SIG-M5 (cell line): ENCODE measurements around the gene GRM5.

Experiments
- DNase-seq: peaks from one replicate; lab custom pipeline; 2025; lab: John Stamatoyannopoulos, UW

The GRM5 gene

DNA sequence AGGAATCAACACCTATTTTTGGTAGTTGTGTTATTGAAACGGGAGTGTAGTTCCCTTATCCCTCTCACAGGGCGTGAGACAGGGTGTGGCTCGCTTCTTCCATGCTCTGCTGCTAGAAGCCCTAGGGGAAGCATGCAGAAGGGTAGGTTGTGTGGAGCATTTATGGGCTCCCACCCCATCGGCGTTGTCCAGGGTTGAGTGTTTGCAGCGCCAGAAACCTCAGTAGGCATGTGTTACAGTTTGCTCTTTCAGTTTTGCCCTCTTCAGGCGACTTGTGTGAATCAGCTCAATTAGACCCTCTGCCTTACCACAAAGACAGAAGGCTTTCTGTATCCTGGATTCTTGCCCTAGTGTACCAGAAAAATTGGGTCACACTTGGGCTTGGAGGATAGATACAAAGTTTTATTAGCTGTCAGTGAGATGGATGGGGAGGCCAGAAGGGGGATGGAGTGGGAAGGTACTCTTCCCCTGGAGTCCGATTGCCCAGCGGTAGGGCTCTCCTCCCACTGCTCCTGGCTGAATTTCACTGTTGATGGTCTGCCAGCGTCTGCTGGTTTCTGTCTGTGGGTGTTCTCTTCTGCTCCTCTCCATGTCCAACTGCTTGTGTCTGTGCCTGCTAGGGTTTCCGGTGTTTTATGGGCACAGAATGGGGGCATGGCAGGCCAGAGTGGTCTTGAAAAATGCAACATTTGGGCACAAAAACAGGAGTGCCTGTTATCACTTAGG is 369.9 kb downstream of the GRM5 start:
- no peak for DNase-seq

DNA sequence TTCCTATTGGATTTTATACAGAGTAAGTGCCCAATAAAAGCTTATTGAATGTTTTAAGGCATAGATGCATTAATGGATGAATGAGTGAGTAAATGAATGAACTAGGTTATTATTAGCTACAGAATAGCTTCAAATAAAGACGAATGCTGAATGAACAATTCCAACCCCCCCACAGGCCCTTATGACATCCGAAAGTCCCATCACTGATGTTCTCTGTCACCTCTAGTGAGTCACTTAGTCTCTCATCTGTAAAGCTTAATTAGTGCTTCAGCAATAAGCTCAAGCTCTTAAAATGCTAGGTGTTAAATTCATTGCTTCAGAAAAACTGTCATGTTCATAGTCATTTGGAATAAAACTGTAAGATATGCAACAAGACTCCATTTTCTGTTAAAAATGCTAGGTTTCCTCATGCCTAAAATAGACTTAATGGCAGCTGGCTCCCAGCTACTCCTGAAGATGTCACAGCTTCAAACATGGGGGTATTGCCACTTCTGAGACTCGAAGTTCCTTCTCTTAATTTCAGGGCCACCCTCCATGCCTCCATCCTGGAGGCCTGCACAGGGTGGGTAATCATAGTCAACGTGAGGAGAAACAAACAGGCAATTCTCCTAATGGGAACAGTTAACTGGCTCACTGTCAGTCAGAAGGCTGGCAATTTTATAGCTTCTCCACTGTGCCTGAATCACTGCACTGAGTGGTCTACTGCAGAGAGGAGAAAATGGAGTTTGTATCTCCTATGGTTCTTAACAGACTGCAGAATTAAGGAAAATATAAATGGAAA is 373.3 kb downstream of the GRM5 start:
- no peak for DNase-seq

DNA sequence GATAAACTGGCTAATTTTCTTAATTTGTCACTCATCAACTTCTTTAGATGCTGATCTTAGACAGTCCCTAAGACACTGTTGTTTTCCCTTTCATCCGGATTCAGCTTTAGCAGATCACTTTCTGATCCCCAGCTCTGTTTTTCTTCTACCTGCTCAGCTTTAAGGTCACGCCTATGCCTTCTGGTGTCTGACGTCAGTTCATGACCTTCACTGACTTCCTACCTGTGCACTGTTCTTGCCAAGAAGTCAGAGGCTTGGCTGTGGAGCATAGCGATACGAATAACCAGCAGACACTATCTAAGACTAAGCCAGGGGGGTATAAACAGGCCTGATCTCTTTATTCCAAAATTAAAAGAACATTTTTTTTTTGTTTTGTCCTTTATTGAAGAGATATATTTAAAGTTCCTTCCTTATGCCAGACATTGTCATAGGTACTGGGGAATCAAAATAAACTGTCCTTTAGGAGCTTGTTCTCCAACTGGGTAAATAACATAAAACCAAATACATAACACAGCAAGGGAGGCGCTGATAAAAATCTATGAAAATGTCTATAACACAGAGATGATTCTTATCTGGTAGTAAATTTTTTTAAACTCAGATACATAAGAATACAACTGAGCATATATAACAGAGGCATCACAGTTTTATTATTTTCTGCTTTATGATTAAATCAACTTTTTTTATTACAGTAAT is 376.1 kb downstream of the GRM5 start:
- no peak for DNase-seq

DNA sequence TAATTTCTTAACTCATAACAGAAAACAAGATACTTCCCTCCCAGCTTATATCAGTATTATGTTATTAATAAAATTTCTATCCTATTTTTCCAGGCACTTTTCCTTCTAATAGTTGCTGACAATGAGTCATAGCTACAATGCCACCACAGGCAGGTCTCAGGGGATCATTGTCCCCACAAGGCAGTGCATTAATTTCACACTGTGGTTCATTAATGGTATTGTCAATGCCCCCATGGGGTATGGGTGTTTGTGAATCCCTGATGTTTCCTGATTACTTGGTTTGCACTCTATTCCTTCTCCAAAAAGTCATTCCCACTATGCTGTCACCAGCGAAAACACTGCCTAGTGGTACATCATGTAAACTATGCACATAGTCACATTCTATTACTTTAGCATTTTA is 382.8 kb downstream of the GRM5 start:
- no peak for DNase-seq

DNA sequence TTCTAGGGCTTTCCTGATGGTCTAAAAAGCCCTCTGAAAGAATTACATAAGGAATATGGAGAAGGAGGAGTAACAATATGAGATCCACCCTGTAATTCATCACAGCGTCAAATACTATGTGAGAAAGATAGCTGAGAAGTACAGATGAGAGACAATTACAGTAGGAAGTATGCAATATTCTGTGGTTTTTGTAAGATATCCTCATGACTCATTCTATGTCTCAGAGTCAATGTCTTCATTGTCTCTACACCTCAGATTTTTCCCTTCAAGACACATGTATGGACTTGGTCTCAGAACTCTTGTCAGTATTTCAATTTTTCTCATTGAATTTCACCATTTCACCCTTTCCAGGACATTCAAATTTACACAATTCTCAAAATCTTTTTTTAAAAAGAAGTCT is 385.0 kb downstream of the GRM5 start:
- no peak for DNase-seq

DNA sequence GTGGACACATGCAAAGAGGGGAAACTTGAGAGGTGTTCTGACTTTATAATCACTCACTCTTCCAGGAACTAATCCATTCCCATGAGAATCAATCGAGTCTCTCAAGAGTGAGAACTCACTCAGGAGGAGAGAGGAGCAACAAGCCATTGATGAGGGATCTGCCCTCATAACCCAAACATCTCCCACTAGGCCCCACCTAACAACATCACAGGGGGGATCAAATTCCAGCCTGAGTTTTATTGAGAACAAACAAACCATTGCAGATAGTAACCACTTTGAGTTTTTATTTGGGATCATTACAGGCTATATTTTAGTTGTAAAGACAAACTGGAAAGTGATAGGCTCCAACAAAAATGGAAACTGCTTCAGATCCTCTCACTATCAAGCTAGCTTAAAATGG is 399.4 kb downstream of the GRM5 start:
- DNase-seq: no peak

DNA sequence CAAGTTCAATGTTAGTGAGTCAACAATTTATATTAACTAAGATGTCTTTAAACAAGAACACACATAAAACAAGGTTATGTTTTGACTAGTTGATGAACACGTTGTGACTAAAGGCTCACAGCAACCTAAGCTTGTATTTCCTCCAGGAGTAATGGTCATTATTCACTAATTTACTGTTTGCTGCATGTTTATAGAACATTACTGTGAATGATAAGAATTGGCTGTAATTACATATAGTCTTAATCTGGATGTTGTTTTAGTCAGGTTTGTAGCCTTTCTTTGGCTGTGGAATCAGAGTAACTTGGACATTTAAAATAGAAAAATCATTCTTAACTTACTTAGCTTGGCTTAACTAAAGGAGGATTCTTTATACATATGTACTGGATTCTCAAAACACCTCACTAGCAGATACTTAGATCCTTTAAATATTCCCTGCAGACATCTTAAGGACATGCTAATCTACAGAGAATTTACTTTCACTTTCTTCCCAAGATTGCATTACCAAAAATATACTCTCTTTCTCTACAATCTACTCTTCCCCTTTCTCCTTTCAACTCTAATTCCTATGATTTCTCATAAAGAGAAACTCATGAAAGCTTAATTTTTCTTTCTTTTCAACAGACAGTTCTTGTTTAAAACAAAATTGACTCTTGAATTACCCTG is 408.6 kb downstream of the GRM5 start:
- DNase-seq: no peak

DNA sequence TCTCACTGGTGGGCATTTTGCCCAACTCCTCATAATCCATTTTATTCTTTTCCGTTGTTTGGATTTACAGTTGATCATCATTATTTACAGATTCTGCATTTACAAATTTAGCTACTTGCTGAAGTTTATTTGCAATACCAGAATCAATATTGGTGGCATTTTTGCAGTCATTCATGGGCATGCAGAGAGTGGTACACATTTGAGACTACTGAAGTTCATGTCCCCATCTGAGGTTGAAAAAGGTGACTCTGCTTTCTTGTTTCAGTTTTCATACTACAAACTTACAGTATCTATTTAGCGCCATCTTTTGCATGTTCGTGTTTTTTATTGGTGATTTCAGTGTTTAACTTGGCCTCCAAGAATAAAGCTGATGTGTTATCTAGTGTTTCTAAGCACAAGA is 409.5 kb downstream of the GRM5 start:
- DNase-seq: no peak

DNA sequence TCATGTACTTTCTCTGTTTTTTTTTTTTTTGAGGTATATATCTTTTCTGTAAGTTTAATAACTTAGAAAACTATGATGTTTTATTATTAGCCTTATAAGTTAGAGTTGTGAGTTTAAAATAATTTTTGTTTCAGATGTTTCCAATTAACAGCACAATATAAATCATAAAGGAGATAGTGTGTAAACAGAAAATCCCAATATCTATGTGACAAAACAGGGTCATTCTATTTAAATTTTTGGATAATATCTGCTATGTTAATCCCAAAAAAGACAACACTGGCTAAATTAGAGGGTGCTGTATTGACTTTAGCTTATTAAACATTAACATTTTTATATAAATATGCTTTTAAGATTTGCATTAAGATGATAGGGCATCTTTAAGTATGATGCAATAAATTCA is 410.1 kb downstream of the GRM5 start:
- DNase-seq: no peak

DNA sequence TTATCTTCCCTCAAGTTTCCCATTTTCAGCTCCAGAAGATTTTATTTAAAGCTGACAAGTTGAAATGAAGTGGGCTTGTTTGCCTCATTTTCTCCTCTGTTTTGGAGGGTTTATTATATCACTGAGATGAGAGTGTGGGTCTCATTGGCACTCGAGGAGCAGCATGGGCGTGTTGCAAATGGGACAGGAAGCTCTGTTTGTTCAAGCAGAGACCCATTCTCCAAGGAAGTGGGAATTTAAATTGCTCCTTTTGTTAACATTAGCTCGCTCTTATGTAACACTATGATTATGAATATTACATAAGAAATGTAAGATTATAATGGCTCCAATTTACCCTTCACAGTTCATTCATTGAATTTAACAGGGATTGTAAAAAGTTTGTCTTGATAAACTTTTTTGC is 410.6 kb downstream of the GRM5 start:
- no peak for DNase-seq

DNA sequence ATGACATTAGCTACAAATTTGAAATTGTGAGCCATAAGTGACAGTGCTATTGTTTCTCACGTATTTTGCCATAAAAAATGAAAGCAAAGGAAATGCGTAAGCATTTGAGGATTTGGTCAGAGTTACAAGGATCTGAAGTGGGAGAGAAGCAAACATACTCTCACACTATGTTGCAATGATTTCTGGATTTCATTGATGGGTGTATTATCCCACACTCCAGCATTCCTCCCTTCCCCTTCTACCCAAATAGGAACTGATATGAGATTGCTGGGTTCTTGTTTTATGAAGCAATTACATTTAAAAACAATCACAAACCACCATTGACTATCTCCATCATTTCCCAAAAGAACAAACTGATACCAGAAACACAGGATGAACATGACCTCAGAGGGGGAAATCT is 414.2 kb downstream of the GRM5 start:
- DNase-seq: no peak

DNA sequence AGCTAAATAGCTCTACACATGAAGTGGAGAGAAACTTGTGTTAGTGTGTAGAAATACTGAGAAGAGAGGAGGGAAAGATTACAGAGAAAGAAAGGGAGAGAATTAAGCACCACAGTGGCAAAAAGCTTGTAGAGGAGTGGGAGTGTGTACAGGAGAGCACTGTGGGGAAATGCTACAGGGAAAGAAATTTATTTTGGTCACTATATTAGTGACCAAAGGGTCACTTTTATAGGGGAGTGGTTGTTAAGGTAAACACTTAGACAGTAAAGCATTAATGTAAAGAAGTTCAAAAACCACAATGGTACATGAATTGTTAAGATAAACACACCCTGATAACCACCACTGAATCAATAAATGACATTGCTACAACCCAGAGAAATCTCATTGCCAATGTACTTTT is 421.1 kb downstream of the GRM5 start:
- DNase-seq: no peak

DNA sequence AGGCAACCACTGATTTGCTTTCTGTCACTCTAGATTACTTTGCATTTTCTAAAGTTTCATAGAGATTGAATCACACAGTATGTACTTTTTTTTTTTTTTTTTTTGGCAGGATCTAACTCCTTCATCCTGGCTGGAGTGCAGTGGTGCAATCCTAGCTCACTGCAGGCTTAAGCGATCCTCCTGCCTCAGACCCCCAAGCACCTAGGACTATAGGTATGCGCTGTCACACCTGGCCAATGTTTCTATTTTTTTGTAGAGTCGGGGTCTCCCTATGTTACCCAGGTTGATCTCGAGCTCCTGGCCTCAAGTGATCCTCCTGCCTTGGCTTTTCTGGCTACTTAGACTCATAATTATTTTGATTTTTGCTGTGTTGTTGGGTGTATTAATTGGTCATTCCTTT is 433.6 kb downstream of the GRM5 start:
- no peak for DNase-seq

DNA sequence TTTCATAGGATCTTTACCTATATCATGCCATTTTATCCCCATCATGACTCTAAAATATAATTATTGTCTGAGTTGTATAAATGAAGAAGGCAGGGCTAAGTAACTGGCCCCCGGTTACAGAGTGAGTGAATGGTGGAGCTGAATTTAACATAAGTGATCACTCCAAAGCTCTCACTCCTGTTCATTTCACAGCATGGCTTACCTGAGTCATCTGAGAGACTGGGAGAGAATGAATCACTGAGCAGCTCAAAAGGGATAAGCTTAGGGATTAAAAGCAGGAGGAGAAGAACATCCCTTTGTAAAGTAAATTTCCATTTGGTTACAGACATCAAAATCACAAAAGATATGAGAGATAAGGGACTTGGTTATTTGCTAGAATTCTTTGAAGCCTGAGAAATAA is 434.3 kb downstream of the GRM5 start:
- DNase-seq: no peak

DNA sequence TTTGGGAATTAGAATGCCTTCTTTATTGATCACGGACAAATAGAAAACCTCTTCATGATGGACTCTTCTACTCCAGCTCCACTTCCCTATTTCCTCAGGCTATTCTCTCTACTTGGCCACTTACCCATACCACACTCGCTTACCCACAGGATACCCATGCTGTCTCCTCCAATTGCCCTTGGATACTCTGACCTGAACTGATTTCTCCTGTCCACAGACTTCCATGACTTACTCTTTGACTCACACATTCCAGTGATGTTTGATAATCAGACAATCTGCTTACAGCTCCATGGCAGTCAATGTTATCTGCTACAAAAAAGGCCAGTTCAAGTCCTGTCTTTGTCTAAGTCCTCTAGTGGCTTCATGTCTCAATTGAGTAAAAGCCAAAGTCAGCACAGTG is 436.3 kb downstream of the GRM5 start:
- no peak for DNase-seq

DNA sequence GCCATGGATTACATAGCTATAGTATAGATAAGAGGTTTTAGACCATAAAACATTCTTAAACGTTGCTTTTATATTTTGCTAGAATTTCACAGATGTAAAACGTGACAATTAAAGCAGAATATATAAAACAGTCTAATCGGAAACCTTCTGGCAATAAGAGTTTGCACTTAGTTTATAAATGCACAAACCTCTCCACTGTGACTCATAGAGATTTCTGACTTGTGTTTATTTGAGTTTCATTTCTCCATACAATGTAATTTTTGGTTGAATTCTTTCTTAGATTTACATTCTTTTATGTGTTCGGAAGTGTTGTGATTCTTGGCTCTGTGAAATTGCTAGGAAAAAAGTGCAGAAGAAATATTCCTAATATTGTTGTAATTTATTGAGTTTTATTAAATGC is 439.6 kb downstream of the GRM5 start:
- no peak for DNase-seq

DNA sequence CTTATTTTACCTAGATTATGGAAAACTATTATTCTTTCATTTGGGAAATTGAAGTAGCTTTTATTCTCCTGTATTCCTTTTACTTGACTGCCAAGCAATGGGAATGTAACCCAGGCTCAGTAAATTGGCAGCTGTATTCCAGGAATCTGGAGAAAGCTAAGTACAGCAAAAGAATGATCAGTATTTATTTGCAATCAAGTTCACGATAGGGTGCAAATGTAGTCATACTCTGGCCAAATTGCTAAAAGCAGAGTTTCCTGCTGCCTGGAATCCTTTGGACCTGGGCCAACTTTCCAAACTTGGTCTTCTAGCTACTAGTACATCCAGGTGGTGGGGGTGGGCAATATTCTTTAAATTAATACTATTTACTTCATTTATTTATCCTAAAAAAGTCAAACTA is 442.3 kb downstream of the GRM5 start:
- DNase-seq: no peak

DNA sequence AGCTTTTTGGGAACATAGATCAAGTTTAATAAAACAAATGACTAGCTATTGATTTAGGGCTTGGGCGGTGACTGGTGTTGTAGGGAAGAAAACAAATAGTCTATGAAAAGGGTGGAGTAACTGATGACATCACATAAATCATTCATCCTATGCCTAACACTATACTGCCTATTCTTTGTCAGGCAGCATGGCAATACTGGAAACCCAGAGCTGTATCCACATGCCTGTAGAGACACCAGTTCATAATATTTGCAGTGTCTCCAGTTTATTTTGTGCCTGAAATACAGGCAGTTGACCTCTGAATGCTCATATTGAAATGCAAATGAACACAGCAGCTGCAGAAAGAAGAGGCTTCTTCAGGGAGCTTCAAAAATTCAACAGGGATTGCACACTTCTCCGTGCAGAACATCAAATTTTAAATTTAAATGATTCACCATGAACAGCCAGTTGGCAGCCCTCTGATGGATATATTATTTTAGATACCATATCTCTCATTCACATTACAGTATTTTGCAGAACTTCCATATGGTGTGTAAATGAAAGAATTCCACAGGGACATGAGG is 445.1 kb downstream of the GRM5 start:
- DNase-seq: no peak

DNA sequence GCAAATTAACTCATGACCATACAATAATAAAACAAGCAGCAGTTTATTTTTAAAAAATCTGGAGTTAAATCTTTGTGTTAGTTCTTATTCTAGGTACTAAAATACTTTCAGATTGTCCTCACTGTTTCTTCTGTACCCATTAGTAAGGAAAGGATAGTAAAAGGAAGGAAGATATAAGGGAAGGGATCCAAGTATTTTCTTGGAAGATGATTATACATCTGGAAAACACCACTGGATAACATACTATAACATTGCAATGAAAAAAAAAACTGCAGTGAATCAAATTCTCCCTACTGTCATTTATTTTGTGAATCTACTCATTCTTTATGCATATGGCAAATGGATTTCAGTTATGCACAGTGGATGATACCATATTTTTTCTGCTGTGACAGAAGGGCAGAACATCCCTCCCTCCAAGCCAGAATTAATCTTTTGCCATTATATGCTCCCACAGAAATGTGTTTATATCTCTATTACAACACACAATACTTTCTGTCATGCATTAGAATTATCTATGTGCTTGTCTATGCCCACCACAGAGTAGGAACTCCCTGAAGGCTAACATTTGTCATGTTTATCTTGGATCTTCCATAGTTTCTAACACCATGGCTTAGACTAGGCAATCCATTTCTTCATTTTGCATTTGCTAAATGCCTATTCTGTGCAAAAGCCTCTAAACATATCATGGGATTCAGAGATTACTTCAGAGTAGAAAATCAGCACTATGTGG is 446.0 kb downstream of the GRM5 start:
- DNase-seq: no peak

DNA sequence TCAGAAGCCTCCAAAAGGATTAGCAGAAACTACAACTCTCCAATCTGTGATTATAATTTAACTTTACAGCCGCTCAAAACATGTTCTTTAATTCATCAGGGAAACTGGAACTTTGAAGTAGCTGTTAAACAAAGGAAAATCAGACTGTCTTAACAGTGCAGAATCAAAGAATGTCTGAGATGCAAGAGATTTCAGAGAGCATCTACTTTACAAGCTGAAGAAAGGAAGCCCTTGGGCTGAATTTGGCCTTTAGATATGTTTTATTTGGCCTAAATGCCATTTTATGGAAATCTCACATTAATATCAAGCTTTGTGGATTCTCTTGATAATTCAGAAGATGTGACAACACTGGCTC is 446.7 kb downstream of the GRM5 start:
- no peak for DNase-seq

DNA sequence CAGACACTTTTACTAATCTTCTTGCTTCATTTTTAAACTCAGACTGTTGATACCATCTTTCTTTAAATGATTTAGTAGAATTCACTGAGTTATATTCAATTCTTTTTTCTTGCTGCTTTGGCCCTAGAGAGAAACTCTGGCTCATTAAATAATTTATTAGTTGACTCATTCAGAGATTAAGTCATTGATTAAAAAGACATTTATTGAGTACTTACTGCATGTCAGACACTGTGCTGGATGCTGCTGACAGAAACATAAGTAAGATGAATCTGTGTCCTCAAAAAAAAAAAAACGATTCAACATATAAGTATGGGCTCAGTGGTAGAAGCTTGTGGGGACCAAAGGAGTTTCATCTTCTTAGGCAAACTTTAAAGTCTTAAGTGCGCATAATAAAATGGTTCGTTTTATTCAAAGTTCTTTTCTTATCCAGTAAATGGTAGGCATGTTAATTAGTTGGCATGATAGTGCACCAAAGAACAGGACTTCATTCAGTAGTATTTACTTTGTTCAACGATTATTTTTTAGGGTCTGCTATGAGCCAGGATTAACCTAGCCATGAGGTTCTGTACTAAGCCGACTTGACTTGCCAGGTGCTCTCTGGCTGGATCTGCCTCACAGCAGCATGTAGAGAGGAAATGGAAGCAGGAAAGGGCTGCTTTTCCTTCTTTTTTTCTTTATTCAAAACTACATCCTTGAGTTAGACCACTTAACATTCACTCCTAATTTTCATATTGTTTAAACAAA is 447.3 kb downstream of the GRM5 start:
- no peak for DNase-seq
